Posterior vena cava (tissue), 2 donors: Measurements from ENCODE around the gene SORCS2. TPM values are rescaled to one million over a fixed set of nuclear protein-coding genes. Genes with fewer than 3 reads are reported as not detected.

Experiments used
- DNase-seq: peaks from one replicate; pipeline ENCODE4 v3.0.0-alpha.2; 2020; ENCODE audit warnings: low spot score
- intact Hi-C, 2 donors: fragments of 100-400 bp; cut with DNase I; formaldehyde crosslinking; loops; one replicate each; pipeline versions ENCODE4 v1.14.1 to v1.14.2; 2022 to 2023
- total RNA-seq, 2 donors: library from RNA; stranded (reverse); fragmentation: NEBNext Ultra II Directional; extraction: Animal tissue kit (Norgen Biotek cat#: 25700); gene quantifications; one replicate each; pipeline ENCODE4 v1.2.1, GENCODE V29; 2021
- donor health status: DM: yes; HTN: yes; CAD: no.
- donor health status: DM: yes; HTN: yes; CAD: no.

Gene SORCS2
- total RNA-seq, 2 donors from 2014 or later: 5.0 to 11.9 TPM

DNA sequence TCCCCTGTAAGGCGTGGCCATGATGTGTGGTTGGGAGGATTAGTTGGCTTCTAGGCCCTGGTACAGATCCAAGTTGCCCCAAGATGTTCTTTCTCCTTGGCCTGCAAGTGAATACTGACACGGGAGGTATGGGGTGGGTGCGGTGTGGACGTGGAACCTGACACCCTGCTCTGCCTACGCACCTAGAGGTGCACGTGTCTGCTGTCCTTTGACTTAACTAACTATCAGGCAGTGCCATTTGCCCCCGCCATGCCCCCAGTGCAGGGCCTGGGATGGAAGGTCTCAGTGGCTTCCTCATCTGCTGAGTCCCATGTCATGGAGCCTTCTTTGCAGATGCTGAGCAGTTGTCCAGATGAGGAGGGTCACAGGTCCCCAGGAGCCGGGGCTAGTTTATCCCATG lies 151.6 kb downstream of the SORCS2 start:
- DNase-seq: no peak
- intact Hi-C loops: no loop called here

DNA sequence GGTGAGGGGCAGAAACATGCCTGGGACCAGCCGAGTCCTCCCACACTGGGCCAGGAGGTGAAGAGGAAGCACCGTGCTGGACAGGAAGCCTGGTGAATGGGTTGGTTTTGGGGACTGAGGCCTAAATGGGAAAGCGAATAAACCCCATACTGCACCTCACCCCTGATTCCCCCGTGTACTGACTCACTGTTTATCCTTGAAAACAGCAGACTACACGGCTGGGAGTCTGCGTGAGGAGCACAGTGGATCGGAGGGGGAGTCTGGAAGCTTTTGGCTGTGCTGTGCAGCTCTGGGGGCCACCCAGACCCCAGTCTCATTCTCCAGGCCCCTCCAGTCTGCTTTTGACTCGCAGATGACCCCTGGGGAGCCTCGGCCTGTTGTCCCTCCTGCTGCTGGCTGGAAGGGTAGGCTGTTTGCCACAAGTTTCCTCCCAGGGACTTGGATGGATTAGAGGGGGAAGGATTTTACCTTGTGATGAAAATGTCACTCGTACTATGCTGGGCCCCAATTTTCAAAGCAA lies 152.4 kb downstream of the SORCS2 start:
- intact Hi-C loops: no loop called here
- DNase-seq: no peak

DNA sequence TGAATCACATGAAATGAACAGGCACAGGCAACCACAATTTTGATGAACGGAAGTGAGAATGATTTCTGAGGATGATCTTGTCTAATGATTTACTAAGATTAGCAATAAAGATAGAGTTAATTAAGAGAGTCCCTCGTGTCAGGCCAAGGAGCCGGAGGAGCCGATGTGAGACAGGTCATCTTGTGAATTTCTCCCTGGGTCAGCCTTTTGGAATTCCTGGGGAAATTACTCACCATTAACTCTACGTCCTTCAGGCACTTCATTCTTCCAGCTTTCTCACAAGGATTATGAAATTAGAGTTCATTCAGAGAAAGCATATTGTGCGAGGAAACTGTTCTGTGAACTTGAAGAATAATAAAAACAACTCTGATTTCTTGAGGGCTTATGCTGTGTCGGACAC lies 155.6 kb downstream of the SORCS2 start:
- intact Hi-C loops: no loop called here
- no peak for DNase-seq

DNA sequence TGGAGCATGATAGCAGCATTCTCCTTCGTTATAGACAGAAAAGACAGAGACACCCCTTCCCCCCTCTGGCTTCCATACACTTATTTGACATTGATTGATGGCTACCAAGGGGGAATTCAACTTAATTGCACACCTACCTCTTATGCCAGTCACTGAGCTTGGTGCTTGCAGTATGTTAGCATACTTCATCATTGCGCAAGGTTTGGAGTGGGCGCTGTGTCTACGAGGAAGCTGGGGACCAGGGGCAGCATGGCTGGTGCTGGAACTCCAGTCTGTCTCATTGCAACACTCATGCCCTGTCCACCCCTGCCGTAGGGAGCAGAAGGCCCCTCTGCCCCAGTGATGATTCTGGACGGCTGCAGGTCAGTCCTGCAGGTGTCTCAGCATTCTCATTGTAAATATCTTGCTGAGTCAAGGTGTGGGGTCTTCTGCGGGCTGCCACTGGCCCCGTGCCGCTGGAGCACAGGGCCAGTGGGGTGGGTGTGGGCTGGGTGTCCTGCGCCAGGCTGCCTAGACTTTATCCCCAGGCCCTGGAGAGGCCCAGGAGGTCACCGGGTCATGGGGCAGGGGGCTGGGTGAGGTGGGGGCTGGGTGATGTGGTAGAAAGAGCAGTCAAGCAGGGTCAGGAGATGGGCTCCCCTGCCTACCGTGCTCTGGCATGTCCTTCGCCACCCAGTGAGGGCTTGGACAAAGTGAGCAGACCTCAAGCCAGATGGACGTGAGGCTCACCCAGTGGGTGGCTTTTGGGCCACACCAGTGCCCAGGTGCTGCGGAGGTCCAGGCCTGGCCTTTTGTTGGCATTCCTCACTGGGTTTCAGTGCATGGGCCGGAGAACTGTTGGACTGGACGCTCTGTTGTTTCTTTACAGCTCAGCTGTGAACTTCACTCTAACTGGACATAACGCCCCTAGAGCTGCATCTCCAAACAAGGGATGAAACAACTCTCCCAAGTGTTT lies 156.9 kb downstream of the SORCS2 start:
- DNase-seq: no peak
- intact Hi-C loops: no loop called here

DNA sequence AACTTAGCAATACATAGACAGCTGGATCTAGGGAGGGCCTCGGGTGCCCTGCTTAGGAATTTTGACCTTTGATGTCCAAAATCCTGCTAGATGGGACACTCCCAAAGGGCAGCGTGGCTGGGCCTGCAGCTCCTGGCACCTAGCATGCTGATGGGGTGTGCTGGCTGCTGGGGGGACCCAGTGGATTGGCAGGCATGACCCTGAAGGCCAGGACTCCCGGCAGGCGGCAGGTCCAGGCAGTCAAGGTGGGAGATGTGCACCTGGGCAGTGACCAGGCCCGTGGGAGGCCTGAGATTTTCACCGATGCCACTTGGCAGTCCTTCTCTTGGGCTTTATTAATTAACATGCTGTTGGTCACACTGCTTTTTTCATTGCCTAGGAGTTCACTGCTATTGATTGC lies 158.1 kb downstream of the SORCS2 start:
- intact Hi-C loops: no loop called here
- no peak for DNase-seq

DNA sequence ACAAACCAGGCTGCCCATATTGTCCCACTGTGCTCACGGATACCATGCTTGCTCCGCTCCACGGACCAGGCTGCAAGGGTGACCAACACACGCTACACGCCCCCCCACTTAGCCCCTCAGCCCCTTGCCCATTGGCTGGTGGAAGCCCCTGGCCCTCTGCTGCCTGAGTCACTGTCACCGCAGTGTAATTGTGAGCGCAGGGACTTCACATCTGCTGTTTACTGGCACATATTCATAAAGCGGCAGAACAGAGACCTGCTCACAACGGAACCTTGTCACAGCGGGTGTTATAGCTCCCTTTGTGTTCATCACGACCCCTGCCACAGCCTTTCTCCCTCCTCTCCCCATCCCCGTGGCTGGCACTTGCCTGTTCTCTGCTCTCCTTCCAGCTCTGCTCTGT lies 158.7 kb downstream of the SORCS2 start:
- intact Hi-C loops: no loop called here
- no peak for DNase-seq

DNA sequence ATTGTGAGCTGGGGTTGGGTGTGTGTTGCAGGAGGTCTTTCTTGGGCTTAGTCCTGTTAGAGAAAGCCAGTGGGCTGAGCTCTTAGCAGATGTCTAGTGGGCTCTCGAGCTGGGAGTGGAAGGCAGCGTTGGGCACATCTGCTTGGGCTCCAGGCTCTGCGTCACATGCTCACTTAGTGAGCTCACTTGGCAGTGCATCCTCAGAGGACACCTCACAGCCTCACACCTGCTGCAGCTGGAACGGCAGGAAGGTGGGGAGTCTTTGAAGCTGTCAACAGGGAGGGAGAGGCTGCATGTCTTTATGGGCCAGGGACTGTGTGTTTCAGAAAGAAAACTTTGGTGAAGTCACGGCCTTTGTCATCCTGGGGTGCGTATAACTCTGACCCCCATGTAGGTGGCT lies 160.1 kb downstream of the SORCS2 start:
- DNase-seq: no peak
- intact Hi-C loops: no loop called here

DNA sequence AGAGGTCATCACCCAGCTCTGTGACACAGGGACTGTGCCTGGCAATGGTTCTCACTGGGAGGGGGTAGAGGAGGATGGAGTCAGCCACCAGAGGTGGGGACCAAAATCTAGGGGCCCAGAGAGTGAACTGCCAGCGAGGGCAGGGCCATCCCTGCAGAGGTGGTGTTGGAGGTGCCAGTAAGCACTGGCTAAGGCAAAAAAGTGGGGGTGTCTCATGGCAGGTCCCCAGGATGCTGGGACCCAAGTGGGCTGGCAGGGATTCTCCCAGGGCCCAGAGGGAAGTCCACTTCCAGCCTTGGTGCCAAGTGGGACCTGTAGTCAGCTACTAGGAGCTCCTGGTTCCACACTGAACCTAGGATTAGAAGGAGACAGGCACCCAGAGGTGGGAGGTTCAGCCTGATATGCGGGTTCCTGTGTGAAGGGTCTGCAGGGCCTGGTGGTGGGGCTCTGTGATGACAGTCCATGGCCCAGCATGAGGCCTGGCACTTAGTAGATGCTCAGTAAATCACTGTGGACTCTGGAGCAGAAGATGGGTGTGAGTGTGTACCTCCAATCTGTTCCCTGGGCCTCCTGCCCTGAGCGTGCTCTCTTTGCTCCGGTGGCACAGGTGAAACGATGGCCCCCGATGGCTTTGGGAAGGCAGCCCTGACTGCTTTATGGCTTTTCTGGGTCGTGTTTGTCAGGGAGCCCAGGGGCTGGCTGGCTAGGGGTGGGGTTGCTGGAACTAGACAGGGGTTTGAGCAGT lies 160.9 kb downstream of the SORCS2 start:
- intact Hi-C loops: no loop called here
- no peak for DNase-seq

DNA sequence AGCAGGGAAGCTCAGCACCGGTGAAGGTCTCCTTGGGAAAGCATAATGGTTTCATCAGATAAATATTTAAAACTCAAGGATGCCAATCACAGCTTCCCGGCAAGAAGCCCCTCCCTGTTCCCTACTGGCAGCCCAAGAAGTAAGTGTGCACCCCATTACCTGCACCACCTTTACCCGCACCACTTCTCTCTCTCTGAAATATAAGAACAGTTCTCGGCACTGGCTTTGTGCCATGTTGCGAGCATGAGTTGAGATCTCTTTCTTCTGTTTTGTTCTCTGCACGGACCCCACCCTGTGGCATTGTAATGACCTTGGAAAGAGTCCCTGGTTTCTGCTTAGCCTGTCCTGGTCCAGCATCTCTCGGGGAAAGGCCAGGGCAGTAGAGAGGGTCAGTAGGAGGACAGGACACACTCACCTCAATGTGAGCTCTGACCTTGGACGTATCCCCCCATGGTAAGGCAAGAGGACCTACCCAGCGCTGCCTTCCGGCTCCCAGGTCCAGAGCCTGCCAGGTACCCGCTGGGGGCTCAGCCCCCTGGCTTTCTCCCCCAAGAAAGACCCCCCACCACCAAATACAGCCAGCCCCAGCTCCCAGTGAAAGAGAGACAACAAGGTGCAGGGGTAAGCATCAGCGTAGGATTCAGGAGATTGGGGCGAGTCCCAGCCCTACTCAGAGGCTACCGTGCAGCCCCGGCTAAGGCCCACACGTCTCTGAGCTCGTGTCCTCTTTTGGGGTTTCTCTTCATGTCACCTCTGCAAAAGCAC lies 161.7 kb downstream of the SORCS2 start:
- no peak for DNase-seq
- intact Hi-C loops: no loop called here

DNA sequence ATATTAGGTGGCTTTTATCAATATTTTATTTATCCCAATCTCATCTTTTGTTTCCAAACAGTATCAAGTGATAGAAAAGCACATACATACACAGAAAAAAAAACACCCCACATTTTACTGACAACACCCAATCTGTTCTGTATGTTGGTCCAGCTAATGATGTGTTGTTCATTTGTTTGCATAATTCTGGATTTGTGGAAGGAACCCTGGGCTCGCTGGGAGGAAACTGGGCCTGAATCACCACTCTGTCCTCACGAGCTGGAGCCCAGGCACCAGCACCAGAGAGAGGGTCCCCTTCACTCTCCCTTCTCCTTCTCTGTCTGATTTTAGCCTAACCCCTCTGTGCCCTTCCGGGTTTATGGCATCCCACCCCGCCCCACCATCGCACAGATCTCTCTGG lies 162.6 kb downstream of the SORCS2 start:
- intact Hi-C loops: no loop called here
- no peak for DNase-seq

DNA sequence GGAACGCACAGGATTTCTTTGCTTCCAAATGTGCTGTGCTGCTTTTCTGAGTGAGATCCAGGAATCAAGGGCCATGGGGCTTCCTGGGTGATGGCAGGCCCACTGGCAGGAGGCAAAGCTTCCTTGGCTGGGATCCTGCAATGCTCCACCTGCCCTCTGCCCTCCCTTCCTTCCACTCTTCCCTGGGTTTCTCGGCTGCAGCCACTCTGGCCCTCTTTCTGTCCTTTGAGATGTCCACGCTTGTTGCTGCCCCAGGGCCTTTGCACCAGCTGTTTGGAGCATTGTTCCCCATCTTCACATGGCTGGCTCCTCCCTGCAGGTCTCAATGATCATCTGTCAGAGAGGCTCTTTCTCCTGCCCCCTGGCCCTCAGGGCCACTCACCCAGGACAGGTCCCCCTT lies 163.5 kb downstream of the SORCS2 start:
- intact Hi-C loops: no loop called here
- no peak for DNase-seq

DNA sequence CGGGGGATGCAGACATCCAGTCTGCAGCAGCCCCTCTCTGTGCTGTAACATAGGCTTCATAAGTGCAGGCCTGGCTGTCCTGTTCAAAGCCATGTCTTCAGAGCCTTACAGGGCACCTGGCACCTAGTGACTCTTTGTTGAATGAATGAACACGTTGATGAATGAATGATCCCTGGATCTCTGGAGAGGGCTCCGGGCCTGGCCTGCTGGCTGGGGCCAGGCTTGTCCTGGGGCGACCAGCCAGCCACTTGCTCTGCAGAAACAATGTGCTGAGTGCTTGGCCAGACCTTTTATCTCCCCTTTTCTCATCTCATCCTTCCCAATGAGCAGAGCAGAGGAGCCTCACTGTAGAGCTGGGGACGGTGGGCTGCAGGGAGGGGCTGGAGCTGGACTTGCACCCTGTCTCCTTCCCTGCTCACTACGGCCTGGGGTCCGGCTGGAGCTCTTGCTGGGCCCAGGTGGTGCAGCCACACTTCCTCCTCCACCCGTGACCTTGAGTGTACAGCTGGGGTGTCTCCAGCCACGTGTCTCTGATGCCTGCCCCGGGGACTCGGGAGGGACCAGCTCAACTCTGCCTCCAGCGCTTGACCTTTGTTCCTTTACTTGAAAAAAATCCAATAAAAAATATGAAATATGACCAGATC lies 164.5 kb downstream of the SORCS2 start:
- no peak for DNase-seq
- intact Hi-C loops: no loop called here

DNA sequence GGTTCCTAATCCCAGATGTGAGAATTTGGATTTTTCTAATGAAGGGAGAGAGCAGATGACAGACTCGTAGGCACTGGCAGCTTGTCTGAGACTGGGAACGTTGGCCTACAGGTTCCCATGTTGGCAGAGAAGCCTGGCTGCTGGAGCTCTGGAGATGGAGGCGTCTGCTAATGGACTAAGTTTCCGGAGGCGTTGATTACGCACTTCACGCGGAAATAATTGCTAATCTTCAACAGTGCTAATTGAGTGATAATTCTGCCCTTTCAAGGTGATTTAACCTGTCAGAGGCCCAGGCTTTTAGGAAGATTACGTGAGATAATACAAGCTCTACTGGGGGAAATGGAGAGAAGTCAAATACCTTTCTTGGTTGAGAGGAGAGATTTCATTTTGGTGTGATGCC lies 165.0 kb downstream of the SORCS2 start:
- DNase-seq: no peak
- intact Hi-C loops: no loop called here

DNA sequence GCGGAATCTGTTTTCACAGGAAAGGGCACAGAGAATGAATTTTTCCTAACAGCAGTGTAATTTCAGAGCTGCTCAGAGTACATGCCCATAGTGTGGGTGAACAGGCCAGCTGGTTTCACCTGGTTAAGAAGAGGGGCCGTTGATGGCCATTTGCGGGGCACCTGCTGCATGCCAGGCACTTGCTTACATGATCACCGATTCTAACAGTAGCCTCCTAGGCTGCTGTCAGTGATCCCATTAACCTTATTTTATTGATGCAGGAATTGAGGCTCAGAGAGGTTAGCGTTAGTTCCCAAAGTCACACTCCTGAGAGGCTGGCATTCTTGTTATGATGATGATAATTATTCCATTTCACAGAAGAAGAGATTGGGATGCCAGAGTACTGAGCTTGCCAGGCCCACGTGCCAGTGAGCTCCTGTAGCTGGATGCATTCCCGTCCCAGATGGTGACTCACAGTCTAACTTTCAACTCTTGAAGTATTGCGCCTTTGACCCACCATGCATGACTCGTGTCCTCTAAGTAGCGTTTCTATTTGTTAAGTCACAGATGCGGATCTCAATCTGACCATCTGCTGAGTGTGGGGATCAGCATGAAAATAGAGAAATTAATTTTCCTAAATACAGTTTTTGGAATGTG lies 165.9 kb downstream of the SORCS2 start:
- intact Hi-C loops: no loop called here
- no peak for DNase-seq

DNA sequence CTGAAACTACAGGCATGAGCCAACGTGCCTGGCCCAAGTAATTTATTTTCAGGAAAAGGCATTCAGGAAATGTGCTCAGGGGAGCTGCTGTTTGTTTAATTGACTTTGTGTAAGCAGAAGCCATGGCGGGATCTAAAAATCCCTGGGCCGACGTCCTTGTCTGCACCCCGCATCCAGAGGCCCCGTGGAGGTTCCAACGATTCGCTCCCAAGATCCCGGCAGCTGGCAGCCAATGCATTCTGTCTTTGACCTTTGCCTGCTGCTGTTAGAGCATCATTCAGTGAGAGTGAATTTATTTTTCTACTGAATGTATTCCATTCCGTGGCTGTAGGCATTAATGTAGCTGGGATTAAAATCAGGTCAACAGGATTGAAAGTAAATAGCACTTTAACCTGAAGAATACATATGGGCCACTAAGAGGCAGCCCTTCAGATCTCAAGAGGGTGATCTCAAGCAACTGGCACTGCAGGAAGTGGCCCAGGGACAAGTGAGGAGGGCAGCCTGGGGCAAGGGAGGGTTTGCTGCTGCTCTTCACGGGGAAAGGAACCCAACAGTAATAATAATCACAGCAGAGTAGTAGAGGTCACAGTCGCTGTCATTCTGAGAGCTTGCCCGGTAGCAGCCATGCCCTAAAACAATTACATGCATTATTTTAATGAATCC lies 167.2 kb downstream of the SORCS2 start:
- intact Hi-C loops: no loop called here
- DNase-seq: no peak

DNA sequence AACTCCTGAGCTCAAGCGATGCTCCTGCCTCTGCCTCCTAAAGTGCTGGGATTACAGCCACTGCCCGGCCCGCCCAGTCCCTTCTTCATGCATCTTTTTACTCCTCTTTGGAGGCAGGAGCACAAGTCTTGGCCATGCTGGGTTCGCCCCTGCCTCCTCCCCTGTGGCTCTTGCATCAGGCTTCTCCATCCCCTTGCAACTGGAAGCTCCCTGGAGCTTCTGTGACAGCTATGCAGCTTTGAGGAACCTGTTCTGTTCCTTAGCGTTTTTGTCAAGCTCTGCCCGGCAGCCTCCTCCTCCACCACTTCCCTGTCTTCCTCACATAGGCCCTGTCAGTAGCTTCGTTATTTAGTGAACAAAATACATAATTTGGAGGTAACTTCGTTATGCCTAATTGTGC lies 168.5 kb downstream of the SORCS2 start:
- intact Hi-C loops: no loop called here
- DNase-seq: no peak

DNA sequence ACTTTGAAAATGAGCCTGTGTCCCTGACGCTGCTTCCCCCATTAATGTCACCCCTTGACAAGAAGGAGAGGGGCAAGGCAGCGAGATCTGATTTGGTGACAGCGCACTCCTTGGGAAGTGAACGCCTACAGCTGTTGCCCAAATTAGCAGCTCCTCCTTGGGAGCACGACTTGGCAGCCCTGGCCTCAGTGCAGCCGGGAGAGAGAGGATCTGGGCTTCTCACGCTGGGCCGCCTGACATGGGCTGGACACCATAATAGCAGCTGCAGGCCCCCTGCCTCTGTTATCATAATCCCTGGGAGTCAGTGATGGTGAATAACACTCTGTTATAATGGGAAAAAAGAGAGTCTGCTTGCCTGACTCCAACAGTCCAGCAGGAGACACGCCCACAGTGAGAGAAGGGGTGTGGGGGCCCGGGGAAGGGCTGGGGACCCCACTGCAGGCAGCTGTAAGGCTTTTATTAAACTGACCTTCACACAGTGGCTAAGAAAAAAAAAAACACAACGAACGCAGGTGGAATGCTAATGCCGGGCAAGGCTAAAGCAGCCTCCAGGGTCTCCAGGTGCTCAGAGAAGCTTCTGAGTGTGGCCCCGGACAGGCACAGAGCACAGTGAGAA lies 169.1 kb downstream of the SORCS2 start:
- DNase-seq: no peak
- intact Hi-C loops: no loop called here

DNA sequence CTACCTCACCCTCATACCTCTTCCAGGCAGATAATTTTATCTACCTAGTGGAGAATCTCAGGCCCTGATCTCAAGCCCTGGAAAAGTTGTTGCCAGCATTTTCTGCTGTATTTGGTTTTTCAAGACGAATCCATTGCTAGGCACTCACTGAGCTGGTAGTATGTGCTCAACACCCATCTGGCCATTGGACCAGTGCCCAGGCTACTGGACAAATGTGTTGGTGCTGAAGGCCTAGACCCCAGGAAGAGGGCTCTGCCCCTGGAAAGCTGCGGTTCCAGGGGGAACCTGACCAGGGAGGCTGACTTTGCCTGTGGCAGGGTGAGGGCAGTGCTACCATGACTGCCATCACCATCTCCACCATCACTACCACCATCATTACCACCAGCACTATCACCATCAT lies 170.0 kb downstream of the SORCS2 start:
- intact Hi-C loops: no loop called here
- no peak for DNase-seq
